Measurements from ENCODE around the gene OSTN.

GRCh38 chr3:191260431-191261303, 61.6 kb downstream of the OSTN start:
- TF ChIP-seq YY1 (IDR thresholded peaks at IDR 0.05; ENCODE audit: insufficient read depth, insufficient read length) (no peak), SUZ12 (IDR thresholded peaks at IDR 0.05; ENCODE audit: extremely low read depth, insufficient read depth, insufficient read length) (no peak)

All from NT2/D1 (cell line).